NCI-H146 (cell line): Measurements from ENCODE around the gene COL4A2.

ENCODE experiments used
- DNase-seq: peaks from one replicate; lab custom pipeline; 2025; lab: John Stamatoyannopoulos, UW

COL4A2 gene

GRCh38 chr13:110339975-110340550, 33.0 kb downstream of the COL4A2 start:
- DNase-seq = no peak

- DNase-seq = no peak
Measured at GRCh38 chr13:110340812-110341444, 33.8 kb downstream of the COL4A2 start.

GRCh38 chr13:110341445-110342244, 34.6 kb downstream of the COL4A2 start:
- DNase-seq = peak; percentile 8

GRCh38 chr13:110342474-110342873, 35.4 kb downstream of the COL4A2 start:
- no peak for DNase-seq

GRCh38 chr13:110343241-110343865, 36.3 kb downstream of the COL4A2 start:
- no peak for DNase-seq

GRCh38 chr13:110344320-110344719, 37.2 kb downstream of the COL4A2 start:
- no peak for DNase-seq

- no peak for DNase-seq
Measured at GRCh38 chr13:110345266-110345665, 38.2 kb downstream of the COL4A2 start.

GRCh38 chr13:110345701-110346100, 38.6 kb downstream of the COL4A2 start:
- no peak for DNase-seq

- peak; percentile 38 for DNase-seq
Measured at GRCh38 chr13:110346661-110347067, 39.6 kb downstream of the COL4A2 start.

- DNase-seq = no peak
Measured at GRCh38 chr13:110347088-110347487, 40.0 kb downstream of the COL4A2 start.

GRCh38 chr13:110347535-110348308, 40.6 kb downstream of the COL4A2 start:
- DNase-seq = no peak

- no peak for DNase-seq
Measured at GRCh38 chr13:110348309-110349105, 41.4 kb downstream of the COL4A2 start.

- no peak for DNase-seq
Measured at GRCh38 chr13:110349239-110349638, 42.2 kb downstream of the COL4A2 start.

GRCh38 chr13:110350049-110350448, 43.0 kb downstream of the COL4A2 start:
- DNase-seq = no peak

GRCh38 chr13:110350509-110350908, 43.4 kb downstream of the COL4A2 start:
- no peak for DNase-seq

- no peak for DNase-seq
Measured at GRCh38 chr13:110351636-110352420, 44.7 kb downstream of the COL4A2 start.

GRCh38 chr13:110352735-110353134, 45.7 kb downstream of the COL4A2 start:
- no peak for DNase-seq

GRCh38 chr13:110353339-110353977, 46.4 kb downstream of the COL4A2 start:
- no peak for DNase-seq

- DNase-seq = no peak
Measured at GRCh38 chr13:110354123-110354627, 47.1 kb downstream of the COL4A2 start.
